GM19324 (cell line): Measurements from ENCODE around the gene CHDH.

Experiments
- ATAC-seq: cut with Tn5 transposase; IDR thresholded peaks from one replicate; pipeline ENCODE4 v1.9.1; 2021; ENCODE audit warnings: mild to moderate bottlenecking, moderate library complexity; ENCODE audit not compliant: unreplicated experiment, low FRiP score

Gene CHDH

GRCh38 chr3:53764026-53764775 is 82.0 kb downstream of the CHDH start:
- ATAC-seq: no peak

- no peak for ATAC-seq
These were observed 82.9 kb downstream of the CHDH start for GRCh38 chr3:53763353-53763752.
